ENCODE data around the gene MB. TPM values are rescaled to one million over a fixed set of nuclear protein-coding genes. Genes with fewer than 3 reads are reported as not detected.

Gene MB
- total RNA-seq, 4 donors from 2014 or later: 2.2 to 23.4 (median 9.6) TPM

GRCh38 chr22:35590634-35591295 is 26.4 kb downstream of the MB start:
- DNase-seq (ENCODE audit: low spot score in 2 of 2): no peak
- intact Hi-C loops (cut with DNase I; ENCODE audit: low total_unique reads): no loop called here
- TF ChIP-seq, protein P1, sequence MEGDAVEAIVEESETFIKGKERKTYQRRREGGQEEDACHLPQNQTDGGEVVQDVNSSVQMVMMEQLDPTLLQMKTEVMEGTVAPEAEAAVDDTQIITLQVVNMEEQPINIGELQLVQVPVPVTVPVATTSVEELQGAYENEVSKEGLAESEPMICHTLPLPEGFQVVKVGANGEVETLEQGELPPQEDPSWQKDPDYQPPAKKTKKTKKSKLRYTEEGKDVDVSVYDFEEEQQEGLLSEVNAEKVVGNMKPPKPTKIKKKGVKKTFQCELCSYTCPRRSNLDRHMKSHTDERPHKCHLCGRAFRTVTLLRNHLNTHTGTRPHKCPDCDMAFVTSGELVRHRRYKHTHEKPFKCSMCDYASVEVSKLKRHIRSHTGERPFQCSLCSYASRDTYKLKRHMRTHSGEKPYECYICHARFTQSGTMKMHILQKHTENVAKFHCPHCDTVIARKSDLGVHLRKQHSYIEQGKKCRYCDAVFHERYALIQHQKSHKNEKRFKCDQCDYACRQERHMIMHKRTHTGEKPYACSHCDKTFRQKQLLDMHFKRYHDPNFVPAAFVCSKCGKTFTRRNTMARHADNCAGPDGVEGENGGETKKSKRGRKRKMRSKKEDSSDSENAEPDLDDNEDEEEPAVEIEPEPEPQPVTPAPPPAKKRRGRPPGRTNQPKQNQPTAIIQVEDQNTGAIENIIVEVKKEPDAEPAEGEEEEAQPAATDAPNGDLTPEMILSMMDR (IDR thresholded peaks at IDR 0.05): no peak
- TF ChIP-seq POLR2A (IDR thresholded peaks at IDR 0.05): no peak
- no peak overlapping the region for H3K4me3 ChIP-seq (ENCODE audit: low read depth, poor library complexity, severe bottlenecking)
- 72 to 75% methylated on average over 13 of the region's 13 CpGs for WGBS, 2 donors

DNA sequence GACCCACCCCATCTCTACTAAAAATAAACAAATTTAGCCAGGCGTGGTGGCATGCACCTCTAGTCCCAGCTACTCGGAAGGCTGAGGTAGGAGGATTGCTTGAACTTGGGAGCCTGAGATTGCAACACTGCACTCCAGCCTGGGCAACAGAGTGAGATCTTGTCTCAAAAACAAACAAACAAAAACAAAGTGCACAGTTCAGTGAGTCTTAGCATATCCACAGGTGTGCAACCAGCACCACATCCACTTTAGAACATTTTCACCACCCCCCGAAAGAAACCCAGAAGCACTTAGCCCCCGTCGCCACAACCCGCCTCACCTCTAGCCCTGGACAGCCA is 27.4 kb downstream of the MB start:
- 78 to 89% methylated on average over 6 of the region's 6 CpGs for WGBS, 2 donors
- TF ChIP-seq, protein P1 (IDR thresholded peaks at IDR 0.05): no peak
- TF ChIP-seq POLR2A (IDR thresholded peaks at IDR 0.05): no peak
- intact Hi-C loops (cut with DNase I; ENCODE audit: low total_unique reads): loop anchor here (5.0 kb wide), 1 partner anchor 242 kb away; no protein-coding TSS in a partner anchor

DNA sequence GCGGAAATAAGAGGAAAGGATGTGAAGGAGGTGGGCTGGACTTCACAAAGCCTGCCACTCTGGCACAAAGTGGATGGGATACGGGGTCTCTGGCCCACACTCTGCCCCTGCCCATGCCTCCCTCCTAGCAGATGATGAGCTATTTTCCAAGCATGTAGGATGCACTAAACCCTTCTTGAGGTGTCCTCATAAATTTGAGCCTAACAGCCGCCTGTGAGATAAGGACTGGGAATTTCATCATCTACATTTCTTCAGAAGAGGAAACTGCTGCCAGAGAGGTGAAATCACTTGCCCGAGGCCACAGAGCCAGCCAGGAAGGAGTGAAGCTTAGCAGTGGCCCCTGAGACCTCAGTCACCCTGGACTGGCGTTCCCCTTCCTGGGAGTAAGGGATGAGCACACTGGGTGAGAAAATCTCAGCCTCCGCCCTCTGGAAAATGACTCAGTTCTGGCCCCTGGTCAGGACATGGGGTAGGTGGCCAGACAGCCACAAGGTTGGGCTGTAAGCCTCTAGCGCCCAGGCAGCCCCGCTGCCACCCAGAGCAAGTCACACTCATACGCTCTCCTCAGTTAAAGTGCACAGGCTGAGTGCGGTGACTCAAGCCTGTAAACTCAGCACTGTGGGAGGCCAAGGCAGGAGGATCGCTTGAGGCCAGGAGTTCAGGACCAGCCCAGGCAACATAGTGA is 27.9 kb downstream of the MB start:
- TF ChIP-seq, protein P1 (IDR thresholded peaks at IDR 0.05): no peak
- no peak for TF ChIP-seq POLR2A (IDR thresholded peaks at IDR 0.05)
- DNase-seq (ENCODE audit: low spot score in 2 of 2): no peak
- 57 to 60% methylated on average over 10 to 11 of the region's 11 CpGs for WGBS, 2 donors
- intact Hi-C loops (cut with DNase I; ENCODE audit: low total_unique reads): loop anchor here (5.0 kb wide), 1 partner anchor 242 kb away; no protein-coding TSS in a partner anchor
- no peak overlapping the region for H3K4me3 ChIP-seq (ENCODE audit: low read depth, poor library complexity, severe bottlenecking)

More for the DNA sequence above, 27.4 kb downstream of the MB start:
- H3K4me3 ChIP-seq (ENCODE audit: low read depth, poor library complexity, severe bottlenecking): no peak overlapping the region
- no peak for DNase-seq (ENCODE audit: low spot score in 2 of 2)

DNA sequence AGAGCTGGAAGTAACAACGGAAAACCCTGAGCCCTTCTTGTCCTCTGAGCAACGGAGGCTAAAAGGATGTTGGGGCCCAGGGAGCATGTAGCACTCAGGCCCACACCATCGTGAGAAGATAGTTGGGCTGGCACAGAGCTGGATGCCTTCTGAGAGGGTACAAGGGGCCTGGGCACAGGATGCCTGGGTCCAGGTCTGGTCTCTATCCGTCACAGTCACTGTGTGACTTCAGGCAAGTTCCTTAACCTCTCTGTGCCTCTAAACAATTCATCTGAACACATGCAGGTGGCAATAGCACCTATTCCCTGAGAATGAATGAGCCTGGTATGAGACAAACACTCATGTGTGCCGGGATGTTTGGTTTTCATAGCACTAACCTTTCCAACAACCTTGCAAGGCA is 29.2 kb downstream of the MB start:
- H3K4me3 ChIP-seq (ENCODE audit: low read depth, poor library complexity, severe bottlenecking): no peak overlapping the region
- no peak for TF ChIP-seq POLR2A (IDR thresholded peaks at IDR 0.05)
- TF ChIP-seq, protein P1 (IDR thresholded peaks at IDR 0.05): no peak
- WGBS, 2 donors: 71 to 79% methylated on average over 5 of the region's 5 CpGs
- no peak for DNase-seq (ENCODE audit: low spot score in 2 of 2)
- intact Hi-C loops (cut with DNase I; ENCODE audit: low total_unique reads): loop anchor here (5.0 kb wide), 1 partner anchor 241 kb away; no protein-coding TSS in a partner anchor

GRCh38 chr22:35587447-35587870 is 29.7 kb downstream of the MB start:
- WGBS, 2 donors: 65 to 73% methylated on average over 6 of the region's 6 CpGs
- no peak overlapping the region for H3K4me3 ChIP-seq (ENCODE audit: low read depth, poor library complexity, severe bottlenecking)
- intact Hi-C loops (cut with DNase I; ENCODE audit: low total_unique reads): loop anchor here (5.0 kb wide), 1 partner anchor 240 kb away; no protein-coding TSS in a partner anchor
- TF ChIP-seq POLR2A (IDR thresholded peaks at IDR 0.05): no peak
- TF ChIP-seq, protein P1 (IDR thresholded peaks at IDR 0.05): no peak
- DNase-seq (ENCODE audit: low spot score in 2 of 2): no peak

Measured in lower leg skin (tissue), 4 donors.